CD14-positive monocyte (primary cell): ENCODE measurements around the gene SIK3. TPM values are rescaled to one million over a fixed set of nuclear protein-coding genes. Genes with fewer than 3 reads are reported as not detected.
A peak's percentile ranks its signal among the peaks of the same experiment; 100 is the strongest.

Experiments
- DNase-seq, 3 donors: peaks; one replicate each; pipeline ENCODE4 v3.0.0-alpha.2; 2011 to 2022
- H2AFZ ChIP-seq: 2 replicates; pipeline ENCODE4 v1.6.0; 2012; ENCODE audit warnings: mild to moderate bottlenecking, low read depth, low read length, inconsistent platforms; ENCODE audit not compliant: insufficient read depth, poor library complexity, severe bottlenecking
- H3K27ac ChIP-seq, 2 donors: 1 replicate in 1 of 2; 2 replicates in 1 of 2; pipeline ENCODE4 v1.5.1; 2012 to 2013; ENCODE audit warnings: low read length in 2 of 2, control low read depth in 1 of 2, inconsistent platforms in 1 of 2, low read depth in 1 of 2, mild to moderate bottlenecking in 1 of 2
- H3K27me3 ChIP-seq, 2 donors: one replicate each; pipeline versions ENCODE4 v1.6.0 to v1.6.1; 2011 to 2013; ENCODE audit warnings: low read length in 2 of 2; ENCODE audit not compliant: control insufficient read depth in 2 of 2, insufficient read depth in 2 of 2
- H3K36me3 ChIP-seq, 2 donors: replicated peaks in 1 of 2; 1 replicate in 1 of 2; 2 replicates in 1 of 2; pipeline versions ENCODE4 v1.5.1 to v1.6.1; 2012 to 2013; ENCODE audit warnings: low read length in 2 of 2, control low read depth in 1 of 2, inconsistent platforms in 1 of 2, mild to moderate bottlenecking in 1 of 2; ENCODE audit not compliant: insufficient read depth in 2 of 2, control insufficient read depth in 1 of 2
- H3K4me1 ChIP-seq, 2 donors: 1 replicate in 1 of 2; 2 replicates in 1 of 2; pipeline versions ENCODE4 v1.5.1 to v1.6.1; 2012 to 2013; ENCODE audit warnings: low read length in 2 of 2, control low read depth in 1 of 2, inconsistent platforms in 1 of 2, mild to moderate bottlenecking in 1 of 2, moderate library complexity in 1 of 2; ENCODE audit not compliant: insufficient read depth in 2 of 2, control insufficient read depth in 1 of 2
- H3K4me2 ChIP-seq: replicated peaks from 2 replicates; pipeline ENCODE3; 2012; ENCODE audit warnings: low read length, moderate library complexity, mild to moderate bottlenecking; ENCODE audit not compliant: poor library complexity, severe bottlenecking; ENCODE audit errors: extremely low read depth
- H3K4me3 ChIP-seq, 3 experiments: fragments of 200-600 bp in 1 of 3; sonication (generic) in 1 of 3; replicated peaks in 1 of 3; 1 replicate in 2 of 3; 2 replicates in 1 of 3; pipeline ENCODE4 v1.5.1; 2011 to 2013; ENCODE audit warnings: low read length in 3 of 3, mild to moderate bottlenecking in 3 of 3, control low read depth in 2 of 3, low read depth in 2 of 3, inconsistent platforms in 1 of 3, moderate library complexity in 1 of 3
- H3K79me2 ChIP-seq: 2 replicates; pipeline ENCODE4 v1.6.0; 2012; ENCODE audit warnings: mild to moderate bottlenecking, control low read depth, inconsistent platforms, low read length, moderate library complexity; ENCODE audit not compliant: insufficient read depth
- H3K9ac ChIP-seq: 2 replicates; pipeline ENCODE4 v1.6.0; 2017; ENCODE audit warnings: low read length, mild to moderate bottlenecking; ENCODE audit not compliant: insufficient read depth, poor library complexity, severe bottlenecking
- H3K9me3 ChIP-seq, 2 donors: replicated peaks in 1 of 2; 1 replicate in 1 of 2; 2 replicates in 1 of 2; pipeline versions ENCODE4 v1.5.1 to v1.6.1; 2012 to 2013; ENCODE audit warnings: low read length in 2 of 2, control low read depth in 1 of 2; ENCODE audit not compliant: control insufficient read depth in 1 of 2, insufficient read depth in 1 of 2
- H4K20me1 ChIP-seq: 2 replicates; pipeline ENCODE4 v1.6.0; 2012; ENCODE audit warnings: mild to moderate bottlenecking, low read length, control low read depth, moderate library complexity; ENCODE audit not compliant: insufficient read depth
- H3K27ac Mint-ChIP-seq, 7 donors: one replicate each; pipeline ENCODE4 v1.8.0; 2020; ENCODE audit warnings: mild to moderate bottlenecking in 7 of 7, mixed read lengths in 7 of 7, moderate library complexity in 6 of 7, inconsistent platforms in 2 of 7
- H3K27me3 Mint-ChIP-seq, 3 donors: one replicate each; pipeline ENCODE4 v1.8.0; 2021 to 2022; ENCODE audit warnings: low read depth in 3 of 3, mild to moderate bottlenecking in 3 of 3, mixed read lengths in 3 of 3, moderate library complexity in 3 of 3, inconsistent platforms in 1 of 3
- H3K36me3 Mint-ChIP-seq, 2 donors: one replicate each; pipeline ENCODE4 v1.8.0; 2020; ENCODE audit warnings: mixed read lengths in 2 of 2, inconsistent platforms in 1 of 2, mild to moderate bottlenecking in 1 of 2
- H3K4me1 Mint-ChIP-seq: one replicate; pipeline ENCODE4 v1.8.0; 2020; ENCODE audit warnings: mild to moderate bottlenecking, mixed read lengths
- H3K4me3 Mint-ChIP-seq, 2 donors: one replicate each; pipeline ENCODE4 v1.8.0; 2020; ENCODE audit warnings: mild to moderate bottlenecking in 2 of 2, mixed read lengths in 2 of 2, moderate library complexity in 1 of 2
- H3K9me3 Mint-ChIP-seq, 7 donors: one replicate each; pipeline ENCODE4 v1.8.0; 2020 to 2022; ENCODE audit warnings: mixed read lengths in 7 of 7, mild to moderate bottlenecking in 6 of 7, moderate library complexity in 6 of 7, inconsistent platforms in 2 of 7
- WGBS: methylation state at CpG from one replicate; pipeline ENCODE4 v1.1.5; 2013; ENCODE audit warnings: missing lambda C conversion rate; ENCODE audit not compliant: insufficient coverage; 5-methylcytosine and 5-hydroxymethylcytosine counted together
- intact Hi-C, 2 donors: fragments of 100-400 bp; cut with micrococcal nuclease; formaldehyde crosslinking; loops; one replicate each; pipeline versions ENCODE4 v1.15.0 to v1.15.1; 2023
- polyA plus RNA-seq, 3 donors: library from polyadenylated mRNA; depleted of rRNA in 1 of 3; unstranded in 2 of 3; stranded (reverse) in 1 of 3; fragments of 300-500 nt in 2 of 3; fragments of >200 nt in 1 of 3; fragmentation: Illumina TruSeq in 2 of 3; gene quantifications; 1 replicate in 2 of 3; 2 replicates in 1 of 3; pipeline ENCODE4 v1.2.3, GENCODE V29; 2012 to 2021
- TF ChIP-seq, protein P1 (sequence below): fragments of 200-600 bp; IDR thresholded peaks from one replicate; pipeline ENCODE4 v1.8.0; 2022; ENCODE audit warnings: antibody characterized with exemption, mild to moderate bottlenecking

Gene SIK3
- polyA plus RNA-seq, 3 donors = 18.3 to 142 (median 20.0) TPM

DNA sequence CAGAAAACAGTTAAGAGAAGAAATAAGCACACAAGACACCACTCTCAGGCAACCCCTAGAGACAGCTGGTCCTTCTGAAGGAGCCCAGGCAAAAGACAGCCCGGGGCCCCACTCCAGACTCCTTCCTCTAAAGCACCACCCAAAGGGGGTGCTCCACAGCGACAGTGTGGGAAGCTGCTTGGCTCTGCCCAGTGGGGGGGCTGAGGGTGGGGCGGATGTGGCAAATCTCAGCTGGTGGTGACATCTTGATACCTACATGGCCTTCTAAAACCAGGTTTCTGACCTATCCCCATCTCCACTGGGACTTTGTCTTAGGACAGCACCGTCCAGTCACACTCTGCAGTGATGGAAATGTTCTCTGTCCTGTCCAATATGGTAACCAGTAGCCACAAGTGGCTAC is 250.6 kb downstream of the SIK3 start:
- Histone ChIP-seq H3K4me3 (no peak overlapping the region), H3K27ac (no peak overlapping the region), H3K36me3 (peaks cover 60 to 74% of the 10 kb centered on the region in 2 donors), H3K4me1 (peaks cover 16 to 24% of the 10 kb centered on the region in 2 donors), H4K20me1 (peaks cover 16% of the 10 kb centered on the region), H3K9ac (no peak overlapping the region), H3K79me2 (no peaks in the 10 kb centered on the region), H3K27me3 (no peaks in the 10 kb centered on the region), H3K4me2 (no peak overlapping the region), H2AFZ (no peak overlapping the region), H3K9me3 (no peaks in the 10 kb centered on the region)
- H3K4me1 Mint-ChIP-seq = peaks cover 20% of the 10 kb centered on the region
- H3K9me3 Mint-ChIP-seq = peaks cover 0 to 1% (median 0%) of the 10 kb centered on the region in 7 donors
- no peaks in the 10 kb centered on the region for H3K27me3 Mint-ChIP-seq
- TF ChIP-seq, protein P1, sequence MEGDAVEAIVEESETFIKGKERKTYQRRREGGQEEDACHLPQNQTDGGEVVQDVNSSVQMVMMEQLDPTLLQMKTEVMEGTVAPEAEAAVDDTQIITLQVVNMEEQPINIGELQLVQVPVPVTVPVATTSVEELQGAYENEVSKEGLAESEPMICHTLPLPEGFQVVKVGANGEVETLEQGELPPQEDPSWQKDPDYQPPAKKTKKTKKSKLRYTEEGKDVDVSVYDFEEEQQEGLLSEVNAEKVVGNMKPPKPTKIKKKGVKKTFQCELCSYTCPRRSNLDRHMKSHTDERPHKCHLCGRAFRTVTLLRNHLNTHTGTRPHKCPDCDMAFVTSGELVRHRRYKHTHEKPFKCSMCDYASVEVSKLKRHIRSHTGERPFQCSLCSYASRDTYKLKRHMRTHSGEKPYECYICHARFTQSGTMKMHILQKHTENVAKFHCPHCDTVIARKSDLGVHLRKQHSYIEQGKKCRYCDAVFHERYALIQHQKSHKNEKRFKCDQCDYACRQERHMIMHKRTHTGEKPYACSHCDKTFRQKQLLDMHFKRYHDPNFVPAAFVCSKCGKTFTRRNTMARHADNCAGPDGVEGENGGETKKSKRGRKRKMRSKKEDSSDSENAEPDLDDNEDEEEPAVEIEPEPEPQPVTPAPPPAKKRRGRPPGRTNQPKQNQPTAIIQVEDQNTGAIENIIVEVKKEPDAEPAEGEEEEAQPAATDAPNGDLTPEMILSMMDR = no peak
- WGBS = 100% methylated on average over 1 of the region's 4 CpGs
- no peak overlapping the region for H3K4me3 Mint-ChIP-seq
- peaks cover 76 to 78% of the 10 kb centered on the region in 2 donors for H3K36me3 Mint-ChIP-seq
- no peak for DNase-seq
- intact Hi-C loops = no loop called here
- no peak overlapping the region for H3K27ac Mint-ChIP-seq

DNA sequence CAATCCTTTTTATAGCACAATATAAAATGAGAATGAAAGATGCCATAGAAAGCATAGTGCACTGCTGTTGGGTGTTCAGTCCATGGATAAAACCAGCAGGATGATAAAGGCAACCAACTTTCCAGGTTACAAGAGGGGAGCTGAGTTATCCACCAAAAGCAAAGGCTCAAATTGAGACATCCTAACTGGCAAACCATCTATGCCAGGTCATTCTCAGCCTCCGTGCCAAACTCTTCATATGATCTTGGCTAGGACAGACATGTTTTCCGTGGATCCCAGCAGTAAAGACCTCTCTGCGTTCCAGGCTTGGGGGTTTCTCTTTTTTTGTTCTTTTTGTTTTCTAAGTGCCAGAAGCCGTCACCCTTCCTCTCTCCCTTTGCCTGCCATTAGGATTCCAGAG is 253.5 kb downstream of the SIK3 start:
- H3K36me3 ChIP-seq = peaks cover 57 to 67% of the 10 kb centered on the region in 2 donors
- no peak overlapping the region for H3K27ac ChIP-seq
- no peaks in the 10 kb centered on the region for H3K27me3 Mint-ChIP-seq

More for the DNA sequence above, 253.5 kb downstream of the SIK3 start:
- no peak overlapping the region for H3K4me2 ChIP-seq
- Mint-ChIP-seq H3K27ac (peak overlapping the region in 3 of 7 donors; percentile 8 to 71 (median 18)), H3K4me1 (no peaks in the 10 kb centered on the region), H3K36me3 (peaks cover 60 to 63% of the 10 kb centered on the region in 2 donors), H3K9me3 (peaks cover 0 to 3% (median 0%) of the 10 kb centered on the region in 7 donors), H3K4me3 (no peak overlapping the region)
- intact Hi-C loops = no loop called here
- WGBS = no CpG with 5 or more reads among the region's 4 CpGs
- TF ChIP-seq, protein P1 = no peak
- no peaks in the 10 kb centered on the region for H3K27me3 ChIP-seq
- no peaks in the 10 kb centered on the region for H3K4me1 ChIP-seq
- H3K9ac ChIP-seq = no peak overlapping the region
- H3K79me2 ChIP-seq = no peaks in the 10 kb centered on the region
- no peaks in the 10 kb centered on the region for H3K9me3 ChIP-seq
- DNase-seq = no peak
- peaks cover 9% of the 10 kb centered on the region for H4K20me1 ChIP-seq
- H3K4me3 ChIP-seq = no peak overlapping the region
- no peak overlapping the region for H2AFZ ChIP-seq
